ENCODE results near the gene SELENOH. TPM values are rescaled to one million over a fixed set of nuclear protein-coding genes. Genes with fewer than 3 reads are reported as not detected.
A peak's percentile ranks its signal among the peaks of the same experiment; 100 is the strongest.

SELENOH gene
- total RNA-seq, 1 donor from 2014 or later: 210 TPM

GRCh38 chr11:57758174-57758573 is 16.9 kb downstream of the SELENOH start:
- H3K9me3 Mint-ChIP-seq (ENCODE audit: unreplicated experiment): no peaks in the 10 kb centered on the region
- H3K36me3 Mint-ChIP-seq (ENCODE audit: low read depth, unreplicated experiment): peaks cover 7% of the 10 kb centered on the region
- no peak for DNase-seq (ENCODE audit: low spot score)
- peaks cover 7% of the 10 kb centered on the region for H3K4me1 Mint-ChIP-seq (ENCODE audit: unreplicated experiment)
- H3K27me3 Mint-ChIP-seq (ENCODE audit: unreplicated experiment): peaks cover 6% of the 10 kb centered on the region
- H3K27ac Mint-ChIP-seq (ENCODE audit: unreplicated experiment): no peak overlapping the region
- H3K4me3 Mint-ChIP-seq (ENCODE audit: unreplicated experiment): no peak overlapping the region
- TF ChIP-seq, protein P1, sequence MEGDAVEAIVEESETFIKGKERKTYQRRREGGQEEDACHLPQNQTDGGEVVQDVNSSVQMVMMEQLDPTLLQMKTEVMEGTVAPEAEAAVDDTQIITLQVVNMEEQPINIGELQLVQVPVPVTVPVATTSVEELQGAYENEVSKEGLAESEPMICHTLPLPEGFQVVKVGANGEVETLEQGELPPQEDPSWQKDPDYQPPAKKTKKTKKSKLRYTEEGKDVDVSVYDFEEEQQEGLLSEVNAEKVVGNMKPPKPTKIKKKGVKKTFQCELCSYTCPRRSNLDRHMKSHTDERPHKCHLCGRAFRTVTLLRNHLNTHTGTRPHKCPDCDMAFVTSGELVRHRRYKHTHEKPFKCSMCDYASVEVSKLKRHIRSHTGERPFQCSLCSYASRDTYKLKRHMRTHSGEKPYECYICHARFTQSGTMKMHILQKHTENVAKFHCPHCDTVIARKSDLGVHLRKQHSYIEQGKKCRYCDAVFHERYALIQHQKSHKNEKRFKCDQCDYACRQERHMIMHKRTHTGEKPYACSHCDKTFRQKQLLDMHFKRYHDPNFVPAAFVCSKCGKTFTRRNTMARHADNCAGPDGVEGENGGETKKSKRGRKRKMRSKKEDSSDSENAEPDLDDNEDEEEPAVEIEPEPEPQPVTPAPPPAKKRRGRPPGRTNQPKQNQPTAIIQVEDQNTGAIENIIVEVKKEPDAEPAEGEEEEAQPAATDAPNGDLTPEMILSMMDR (IDR thresholded peaks at IDR 0.05; ENCODE audit: unreplicated experiment): no peak

- Mint-ChIP-seq H3K9me3 (ENCODE audit: unreplicated experiment) (no peaks in the 10 kb centered on the region), H3K36me3 (ENCODE audit: low read depth, unreplicated experiment) (peaks cover 22% of the 10 kb centered on the region), H3K4me1 (ENCODE audit: unreplicated experiment) (peaks cover 37% of the 10 kb centered on the region), H3K27ac (ENCODE audit: unreplicated experiment) (peak within 1 kb of the TSS; percentile 100), H3K27me3 (ENCODE audit: unreplicated experiment) (peaks cover 7% of the 10 kb centered on the region), H3K4me3 (ENCODE audit: unreplicated experiment) (peak within 1 kb of the TSS; percentile 100)
- TF ChIP-seq, protein P1 (IDR thresholded peaks at IDR 0.05; ENCODE audit: unreplicated experiment): no peak
- peak; percentile 70 for DNase-seq (ENCODE audit: low spot score)
These were observed 20.3 kb downstream of the SELENOH start, which contains the start of gene CTNND1 for GRCh38 chr11:57761301-57762234. Gene CTNND1, plus strand, starts transcription at chr11:57761802. Its CDS starts 29,677 bp downstream, at chr11:57791479.

DNA sequence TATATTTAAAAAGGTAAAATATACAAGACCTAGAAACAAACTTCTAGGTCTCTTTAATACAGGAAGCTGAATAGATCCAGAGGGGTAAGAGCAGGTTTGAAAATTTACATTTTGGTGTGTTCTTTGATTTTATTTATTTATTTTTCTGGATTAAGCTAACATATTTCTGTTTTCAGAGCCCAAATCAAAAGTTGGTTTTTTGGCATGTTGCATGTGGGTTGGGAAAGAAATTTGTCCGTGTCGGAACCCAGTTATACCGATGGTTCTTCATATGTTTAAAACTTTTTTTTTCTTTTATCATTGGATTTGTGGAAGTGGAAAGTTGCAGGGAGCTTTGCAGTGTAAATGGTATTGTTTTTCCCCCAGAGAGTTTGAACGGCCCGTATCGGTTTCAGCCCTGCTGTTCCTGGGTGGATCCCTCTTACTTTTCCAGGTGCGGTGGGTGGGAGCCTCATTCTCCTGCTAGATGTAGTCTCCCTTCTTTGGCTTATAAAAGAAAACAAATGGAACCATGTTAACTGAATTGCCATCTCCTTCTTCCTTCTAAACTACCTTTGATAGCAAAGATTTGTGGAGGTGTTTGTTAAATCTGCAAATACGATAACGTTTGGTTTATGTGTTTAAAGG is 21.1 kb downstream of the SELENOH start:
- no peaks in the 10 kb centered on the region for H3K9me3 Mint-ChIP-seq (ENCODE audit: unreplicated experiment)
- peaks cover 7% of the 10 kb centered on the region for H3K27me3 Mint-ChIP-seq (ENCODE audit: unreplicated experiment)
- H3K36me3 Mint-ChIP-seq (ENCODE audit: low read depth, unreplicated experiment): peaks cover 25% of the 10 kb centered on the region
- peaks cover 42% of the 10 kb centered on the region for H3K4me1 Mint-ChIP-seq (ENCODE audit: unreplicated experiment)
- peak overlapping the region; percentile 100 for H3K27ac Mint-ChIP-seq (ENCODE audit: unreplicated experiment)
- TF ChIP-seq, protein P1 (IDR thresholded peaks at IDR 0.05; ENCODE audit: unreplicated experiment): no peak
- DNase-seq (ENCODE audit: low spot score): no peak
- peak overlapping the region; percentile 100 for H3K4me3 Mint-ChIP-seq (ENCODE audit: unreplicated experiment)

- TF ChIP-seq, protein P1 (IDR thresholded peaks at IDR 0.05; ENCODE audit: unreplicated experiment): peak; percentile 21
- Mint-ChIP-seq H3K36me3 (ENCODE audit: low read depth, unreplicated experiment) (peaks cover 26% of the 10 kb centered on the region), H3K4me1 (ENCODE audit: unreplicated experiment) (peaks cover 49% of the 10 kb centered on the region), H3K4me3 (ENCODE audit: unreplicated experiment) (peak overlapping the region; percentile 100), H3K27ac (ENCODE audit: unreplicated experiment) (peak overlapping the region; percentile 96), H3K9me3 (ENCODE audit: unreplicated experiment) (no peaks in the 10 kb centered on the region), H3K27me3 (ENCODE audit: unreplicated experiment) (peaks cover 10% of the 10 kb centered on the region)
- DNase-seq (ENCODE audit: low spot score): no peak
These were observed 22.3 kb downstream of the SELENOH start for GRCh38 chr11:57763568-57763967.
